Superior temporal gyrus (tissue), 1 donor: ENCODE results near the gene ZNF438.

Experiments
- DNase-seq: peaks from one replicate; pipeline ENCODE4 v3.0.0-alpha.2; 2016; ENCODE audit errors: extremely low spot score

The ZNF438 gene

DNA sequence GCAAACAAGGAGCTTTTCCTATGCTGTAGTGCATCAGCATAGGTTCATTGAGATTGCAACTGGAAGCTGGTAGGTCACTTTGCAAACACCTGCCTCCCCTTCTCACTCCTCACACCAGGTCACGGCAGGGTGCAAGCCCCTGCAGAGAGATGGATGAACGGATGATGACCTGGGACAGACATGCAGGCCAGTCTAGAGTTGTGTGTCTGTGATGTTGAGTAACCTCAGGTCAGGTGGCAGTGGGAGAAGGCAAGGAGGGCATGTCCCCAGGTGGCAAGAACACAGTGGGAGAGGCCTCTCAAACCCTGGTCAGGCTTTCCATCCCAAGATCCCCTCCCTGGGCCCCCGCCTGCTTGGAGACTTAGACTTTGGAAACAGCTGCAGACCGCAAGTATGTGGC is 205.0 kb downstream of the ZNF438 start:
- DNase-seq: no peak

GRCh38 chr10:30825495-30825894 is 206.2 kb downstream of the ZNF438 start:
- no peak for DNase-seq

- DNase-seq: no peak
Observed at GRCh38 chr10:30825022-30825421, 206.6 kb downstream of the ZNF438 start.

DNA sequence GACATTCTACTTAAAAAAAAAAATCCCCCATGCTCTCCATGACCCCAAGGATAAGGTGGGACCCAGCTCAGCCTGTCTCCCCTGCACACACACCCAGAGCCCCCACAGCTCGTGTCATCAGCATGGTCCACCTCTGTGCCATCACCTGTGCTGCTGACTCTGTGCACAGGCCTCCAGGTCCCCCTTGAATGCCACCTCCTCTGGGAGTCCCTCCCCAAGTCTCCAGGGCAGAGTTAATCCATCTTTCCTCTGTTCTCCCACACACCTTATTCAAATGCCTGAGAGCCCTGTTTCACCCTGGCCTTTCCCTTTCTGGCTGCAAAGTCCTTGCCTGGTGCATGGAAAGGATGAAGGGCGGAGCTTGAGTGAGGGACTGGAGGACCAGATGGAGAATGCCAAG is 208.0 kb downstream of the ZNF438 start:
- DNase-seq: no peak

DNA sequence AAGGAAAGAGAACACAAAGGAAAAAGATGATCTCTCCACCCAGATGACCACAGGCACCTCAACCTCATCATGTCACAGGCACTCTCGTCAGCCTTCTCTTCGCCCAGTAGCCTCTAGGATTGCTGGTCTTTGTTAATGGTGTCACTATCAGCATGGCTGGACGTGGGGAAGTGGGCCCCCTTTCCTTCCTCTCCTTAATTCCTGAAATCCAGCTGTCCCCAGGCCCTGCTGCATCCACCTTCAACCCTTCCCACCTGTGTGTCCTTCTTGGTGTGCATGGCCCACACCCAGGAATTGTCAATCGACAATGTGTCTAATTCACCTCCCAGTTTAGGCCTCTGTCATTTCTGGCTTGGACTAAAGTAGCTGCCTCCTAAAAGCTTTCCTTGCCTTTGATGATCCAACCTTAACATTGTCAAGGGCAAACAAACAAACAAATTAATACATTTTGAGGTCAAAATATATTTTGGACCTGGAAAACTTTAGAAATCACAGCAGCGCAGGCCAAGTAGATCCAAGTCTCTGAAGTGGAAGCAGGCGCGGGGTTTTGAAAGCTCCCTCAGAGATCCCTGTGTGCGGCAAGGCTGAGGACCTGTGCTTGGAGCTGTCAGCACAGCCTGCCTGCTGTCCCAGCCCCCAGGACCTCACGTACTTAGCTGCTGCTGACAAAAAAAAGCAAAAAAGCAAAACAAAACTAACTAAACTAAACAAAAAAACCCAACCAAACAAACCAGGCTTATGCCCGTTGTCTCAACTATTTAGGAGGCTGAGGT is 208.8 kb downstream of the ZNF438 start:
- no peak for DNase-seq

GRCh38 chr10:30821994-30822692 is 209.5 kb downstream of the ZNF438 start:
- DNase-seq: no peak

- no peak for DNase-seq
Observed at GRCh38 chr10:30821261-30821993, 210.2 kb downstream of the ZNF438 start.

GRCh38 chr10:30820261-30820991 is 211.2 kb downstream of the ZNF438 start:
- DNase-seq: no peak

GRCh38 chr10:30819341-30820181 is 212.1 kb downstream of the ZNF438 start:
- no peak for DNase-seq

- no peak for DNase-seq
Observed at GRCh38 chr10:30818854-30819253, 212.8 kb downstream of the ZNF438 start.

DNA sequence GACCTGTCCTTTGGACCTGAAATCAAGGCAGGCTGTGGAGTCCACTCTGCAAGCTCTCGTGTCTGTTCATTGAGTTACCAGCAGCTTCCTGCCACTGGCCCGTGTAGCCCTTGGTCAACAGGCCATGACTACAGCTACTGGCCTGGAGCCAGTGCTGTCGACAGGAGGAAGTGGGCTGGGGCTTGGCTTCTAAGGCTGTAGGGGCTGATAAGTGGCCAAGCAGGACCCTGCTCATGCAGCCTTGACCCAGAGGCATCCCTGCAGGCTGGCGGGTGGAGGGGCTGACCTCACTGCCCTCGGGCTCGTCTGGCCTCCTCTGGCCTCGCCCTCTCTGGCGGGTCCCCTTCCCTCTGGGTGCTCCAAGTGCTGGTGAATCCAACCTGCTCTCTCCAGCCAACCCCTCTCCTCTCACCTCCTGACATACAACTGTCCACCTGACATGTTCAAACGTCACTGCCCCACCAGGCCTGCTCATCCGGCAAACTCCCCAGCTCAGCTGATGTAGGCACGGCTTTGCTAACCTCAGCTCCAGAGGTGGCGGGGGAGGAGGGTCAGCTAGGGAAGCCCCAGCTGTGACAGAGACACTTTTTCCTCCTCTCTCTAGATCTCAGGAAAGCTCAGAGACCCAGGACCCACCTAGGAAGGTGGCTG is 213.5 kb downstream of the ZNF438 start:
- no peak for DNase-seq

- no peak for DNase-seq
Observed at GRCh38 chr10:30817541-30817940, 214.1 kb downstream of the ZNF438 start.

GRCh38 chr10:30816820-30817171 is 214.9 kb downstream of the ZNF438 start:
- DNase-seq: no peak

- DNase-seq: no peak
Observed at GRCh38 chr10:30816159-30816819, 215.4 kb downstream of the ZNF438 start.

- no peak for DNase-seq
Observed at GRCh38 chr10:30813872-30814481, 217.7 kb downstream of the ZNF438 start.

- no peak for DNase-seq
Observed at GRCh38 chr10:30812018-30812851, 219.4 kb downstream of the ZNF438 start.

DNA sequence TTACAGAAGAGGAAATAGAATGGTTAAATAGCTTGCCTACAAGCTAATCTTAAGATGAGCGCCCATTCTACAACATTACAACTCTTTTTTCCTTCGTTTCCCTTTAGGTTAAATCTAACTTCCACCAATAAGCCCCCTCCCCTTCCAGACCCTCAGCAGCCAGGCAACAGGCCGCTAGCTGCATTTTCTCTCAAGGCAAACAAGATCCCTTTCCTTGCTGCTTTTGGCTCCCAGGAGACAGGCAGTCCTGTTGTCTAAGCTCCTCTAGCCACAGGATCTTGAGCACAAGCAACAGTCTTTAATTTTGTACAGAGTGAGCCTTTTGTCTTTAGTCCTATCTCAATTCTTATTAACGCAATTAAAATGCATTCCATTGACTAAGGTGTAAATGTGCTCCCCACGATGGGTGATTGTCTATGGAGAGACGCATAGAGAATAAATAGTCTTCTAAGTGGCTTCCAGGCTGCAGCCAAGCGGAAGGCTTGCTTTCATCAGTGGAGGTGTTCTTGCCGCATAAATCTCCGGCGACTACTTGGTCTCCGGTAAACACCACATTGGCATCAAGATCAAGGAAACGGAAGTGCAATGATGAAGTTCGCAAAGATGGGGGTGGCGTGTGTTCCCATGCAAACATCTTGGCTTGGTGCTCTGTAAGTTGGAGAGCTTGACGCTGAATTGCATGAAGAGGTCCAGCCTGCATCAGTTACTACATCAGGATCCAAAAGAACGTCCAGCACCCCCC is 220.2 kb downstream of the ZNF438 start:
- no peak for DNase-seq

DNA sequence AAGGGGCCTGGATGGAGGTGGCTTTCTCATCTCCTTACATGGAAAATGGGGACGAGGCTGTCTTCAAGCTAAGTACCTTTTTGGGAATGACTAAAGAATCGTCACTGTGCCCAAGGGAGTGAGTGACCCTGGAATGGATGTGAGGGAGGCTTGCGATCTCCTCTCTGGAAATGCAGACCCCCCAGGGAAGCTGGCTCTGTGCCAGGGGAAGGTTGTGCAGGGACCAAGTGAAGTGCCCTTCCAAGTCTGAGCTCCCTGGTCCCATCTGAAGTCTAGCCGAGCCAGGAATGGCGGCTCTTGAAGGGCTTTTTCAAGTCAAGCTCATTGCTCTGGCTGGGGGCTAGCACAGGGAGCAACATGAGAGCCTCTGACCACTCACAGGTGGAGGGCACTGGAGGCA is 221.2 kb downstream of the ZNF438 start:
- DNase-seq: no peak
